ENCODE data around the gene PARD3. TPM values are rescaled to one million over a fixed set of nuclear protein-coding genes. Genes with fewer than 3 reads are reported as not detected.

PARD3 gene
- total RNA-seq, 1 experiment from 2014 or later: 154 TPM

DNA sequence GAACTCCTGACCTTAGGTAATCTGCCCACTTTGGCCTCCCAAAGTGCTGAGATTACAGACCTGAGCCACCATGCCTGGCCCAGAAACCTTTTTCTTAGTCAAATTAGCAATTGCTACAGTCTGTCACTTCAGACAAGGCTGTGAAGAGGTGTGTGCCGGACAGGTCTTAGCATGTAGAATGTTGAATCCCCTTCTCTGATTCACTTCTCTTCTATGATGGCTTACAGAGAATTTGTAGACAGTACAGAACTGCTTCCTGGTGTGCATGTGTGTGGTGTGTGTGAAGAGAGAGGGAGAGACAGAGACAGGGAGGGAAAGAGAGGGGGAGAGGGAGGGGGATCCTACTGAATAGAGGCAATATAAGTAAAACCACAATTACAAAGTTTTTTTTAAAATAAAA, 150.4 kb downstream of the PARD3 start:
- TF ChIP-seq, protein P1, sequence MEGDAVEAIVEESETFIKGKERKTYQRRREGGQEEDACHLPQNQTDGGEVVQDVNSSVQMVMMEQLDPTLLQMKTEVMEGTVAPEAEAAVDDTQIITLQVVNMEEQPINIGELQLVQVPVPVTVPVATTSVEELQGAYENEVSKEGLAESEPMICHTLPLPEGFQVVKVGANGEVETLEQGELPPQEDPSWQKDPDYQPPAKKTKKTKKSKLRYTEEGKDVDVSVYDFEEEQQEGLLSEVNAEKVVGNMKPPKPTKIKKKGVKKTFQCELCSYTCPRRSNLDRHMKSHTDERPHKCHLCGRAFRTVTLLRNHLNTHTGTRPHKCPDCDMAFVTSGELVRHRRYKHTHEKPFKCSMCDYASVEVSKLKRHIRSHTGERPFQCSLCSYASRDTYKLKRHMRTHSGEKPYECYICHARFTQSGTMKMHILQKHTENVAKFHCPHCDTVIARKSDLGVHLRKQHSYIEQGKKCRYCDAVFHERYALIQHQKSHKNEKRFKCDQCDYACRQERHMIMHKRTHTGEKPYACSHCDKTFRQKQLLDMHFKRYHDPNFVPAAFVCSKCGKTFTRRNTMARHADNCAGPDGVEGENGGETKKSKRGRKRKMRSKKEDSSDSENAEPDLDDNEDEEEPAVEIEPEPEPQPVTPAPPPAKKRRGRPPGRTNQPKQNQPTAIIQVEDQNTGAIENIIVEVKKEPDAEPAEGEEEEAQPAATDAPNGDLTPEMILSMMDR (conservative IDR thresholded peaks at IDR 0.05; ENCODE audit: low read depth, low read length): no peak
- TF ChIP-seq EZH2phosphoT487 (IDR thresholded peaks at IDR 0.05; ENCODE audit: borderline replicate concordance, low read length) (no peak), EZH2 (IDR thresholded peaks at IDR 0.05; ENCODE audit: low read length, unreplicated experiment) (no peak)
- ATAC-seq (no peak), DNase-seq (no peak)
- Histone ChIP-seq H3K4me2 (ENCODE audit: low read length) (no peak overlapping the region), H3K4me1 (ENCODE audit: insufficient read depth, low read length) (peaks cover 22% of the 10 kb centered on the region), H3K9ac (ENCODE audit: low read length) (no peak overlapping the region), H3K4me3 (ENCODE audit: low read length) (no peak overlapping the region), H3K27ac (ENCODE audit: low read length) (no peak overlapping the region), H3K36me3 (ENCODE audit: low read depth, low read length) (no peaks in the 10 kb centered on the region; the same call in 1 of the 2 replicates), H2AFZ (ENCODE audit: low read length) (no peak overlapping the region), H3K27me3 (ENCODE audit: low read length) (no peaks in the 10 kb centered on the region), H3K79me2 (ENCODE audit: low read length) (peaks cover 58% of the 10 kb centered on the region), H3F3A (ENCODE audit: low read length, unreplicated experiment) (no peaks in the 10 kb centered on the region), H4K20me1 (ENCODE audit: low read length) (0 out of 2 replicates have a peak, but pooled peaks cover 2% of the 10 kb centered on the region), H3K9me2 (replicated peaks; ENCODE audit: low read length) (no peaks in the 10 kb centered on the region), H3K9me3 (ENCODE audit: low read length) (no peaks in the 10 kb centered on the region)
- ChIA-PET CTCF (no interaction called here), POLR2A (ENCODE audit: unreplicated experiment) (no interaction called here)
- intact Hi-C loops (cut with micrococcal nuclease): loop anchor here (5.0 kb wide), 1 partner anchor 553 kb away; no protein-coding TSS in a partner anchor
- BruUV-seq (replicated peaks): no TSS peak

DNA sequence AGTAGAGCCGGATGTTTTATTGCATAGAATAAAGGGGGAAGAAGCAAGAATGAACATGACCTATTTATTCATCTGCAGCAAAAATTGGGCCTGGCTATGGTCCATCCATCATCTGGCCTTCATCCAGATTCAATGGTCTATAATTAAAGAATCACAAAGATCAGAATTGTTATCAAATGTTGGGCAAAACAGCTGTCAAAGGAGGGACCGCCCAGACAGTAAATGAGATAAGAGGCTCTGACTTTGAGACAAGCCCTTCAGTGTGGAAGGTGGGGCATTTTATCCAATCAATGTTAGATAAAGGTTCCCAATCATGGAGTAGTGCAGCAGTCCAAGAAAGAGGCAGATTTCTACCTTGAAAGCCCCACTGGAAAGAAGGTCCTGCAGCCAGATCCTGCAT, 153.5 kb downstream of the PARD3 start:
- H3K4me3 ChIP-seq (ENCODE audit: low read length): no peak overlapping the region
- intact Hi-C loops (cut with micrococcal nuclease): no loop called here
- no peak for DNase-seq
- no peaks in the 10 kb centered on the region for H3F3A ChIP-seq (ENCODE audit: low read length, unreplicated experiment)
- peaks cover 11% of the 10 kb centered on the region for H3K4me1 ChIP-seq (ENCODE audit: insufficient read depth, low read length)
- no peaks in the 10 kb centered on the region; the same call in 1 of the 2 replicates for H3K36me3 ChIP-seq (ENCODE audit: low read depth, low read length)
- POLR2A ChIA-PET (ENCODE audit: unreplicated experiment): interaction anchor here (0.8 kb wide), 1 partner anchor 399 kb away, joined by 3 read pairs; no protein-coding TSS in a partner anchor
- H3K27ac ChIP-seq (ENCODE audit: low read length): no peak overlapping the region
- H3K9ac ChIP-seq (ENCODE audit: low read length): no peak overlapping the region
- no peak overlapping the region for H3K4me2 ChIP-seq (ENCODE audit: low read length)
- H3K27me3 ChIP-seq (ENCODE audit: low read length): no peaks in the 10 kb centered on the region
- peaks cover 42% of the 10 kb centered on the region for H3K79me2 ChIP-seq (ENCODE audit: low read length)
- H3K9me3 ChIP-seq (ENCODE audit: low read length): no peaks in the 10 kb centered on the region
- no peak for ATAC-seq
- H4K20me1 ChIP-seq (ENCODE audit: low read length): 0 out of 2 replicates have a peak, but pooled peaks cover 7% of the 10 kb centered on the region
- CTCF ChIA-PET: interaction anchor here (0.5 to 0.6 kb wide), 3 partner anchors 68 to 328 kb away, joined by 3 to 4 read pairs (median 3); no protein-coding TSS in a partner anchor
- BruUV-seq (replicated peaks): no TSS peak
- no peaks in the 10 kb centered on the region for H3K9me2 ChIP-seq (replicated peaks; ENCODE audit: low read length)
- TF ChIP-seq EZH2 (IDR thresholded peaks at IDR 0.05; ENCODE audit: low read length, unreplicated experiment) (no peak), EZH2phosphoT487 (IDR thresholded peaks at IDR 0.05; ENCODE audit: borderline replicate concordance, low read length) (no peak)
- TF ChIP-seq, protein P1 (conservative IDR thresholded peaks at IDR 0.05; ENCODE audit: low read depth, low read length): no peak
- H2AFZ ChIP-seq (ENCODE audit: low read length): no peak overlapping the region

DNA sequence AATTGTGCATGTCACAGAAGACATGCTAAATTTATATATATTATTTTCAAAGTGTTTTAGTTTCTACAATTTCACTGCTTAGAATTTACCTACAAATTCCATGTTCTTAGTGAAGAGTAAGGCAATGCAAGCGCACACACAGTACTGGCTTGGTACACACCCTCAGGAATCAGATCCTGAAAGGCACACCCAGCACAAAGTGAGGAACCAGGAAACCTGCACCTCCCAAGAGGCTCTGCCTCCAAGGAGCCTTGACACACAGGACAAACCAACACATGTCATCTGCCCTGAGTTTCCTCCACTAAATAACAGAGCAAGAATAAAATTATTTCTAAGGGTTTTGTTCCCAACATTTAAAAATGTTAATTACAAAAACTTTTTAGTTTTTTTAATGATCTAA, 156.2 kb downstream of the PARD3 start:
- Histone ChIP-seq H3K9me2 (replicated peaks; ENCODE audit: low read length) (no peaks in the 10 kb centered on the region), H3K27ac (ENCODE audit: low read length) (no peak overlapping the region), H3K9ac (ENCODE audit: low read length) (no peak overlapping the region), H3F3A (ENCODE audit: low read length, unreplicated experiment) (no peaks in the 10 kb centered on the region), H3K79me2 (ENCODE audit: low read length) (peaks cover 47% of the 10 kb centered on the region), H3K27me3 (ENCODE audit: low read length) (no peaks in the 10 kb centered on the region), H4K20me1 (ENCODE audit: low read length) (peaks cover 12% of the 10 kb centered on the region; the same call in 1 of the 2 replicates), H2AFZ (ENCODE audit: low read length) (no peak overlapping the region), H3K9me3 (ENCODE audit: low read length) (no peaks in the 10 kb centered on the region), H3K4me1 (ENCODE audit: insufficient read depth, low read length) (no peaks in the 10 kb centered on the region; the same call in 1 of the 2 replicates), H3K4me3 (ENCODE audit: low read length) (no peak overlapping the region), H3K4me2 (ENCODE audit: low read length) (no peak overlapping the region), H3K36me3 (ENCODE audit: low read depth, low read length) (no peaks in the 10 kb centered on the region; the same call in 1 of the 2 replicates)
- POLR2A ChIA-PET (ENCODE audit: unreplicated experiment): no interaction called here
- intact Hi-C loops (cut with micrococcal nuclease): no loop called here
- TF ChIP-seq EZH2 (IDR thresholded peaks at IDR 0.05; ENCODE audit: low read length, unreplicated experiment) (no peak), EZH2phosphoT487 (IDR thresholded peaks at IDR 0.05; ENCODE audit: borderline replicate concordance, low read length) (no peak)
- TF ChIP-seq, protein P1 (conservative IDR thresholded peaks at IDR 0.05; ENCODE audit: low read depth, low read length): no peak
- BruUV-seq (replicated peaks): no TSS peak
- ATAC-seq: peak; percentile 57
- CTCF ChIA-PET: interaction anchor here (0.6 kb wide), 1 partner anchor 327 kb away, joined by 5 read pairs; no protein-coding TSS in a partner anchor
- no peak for DNase-seq
